ENCODE measurements around the gene MTX2.

DNA sequence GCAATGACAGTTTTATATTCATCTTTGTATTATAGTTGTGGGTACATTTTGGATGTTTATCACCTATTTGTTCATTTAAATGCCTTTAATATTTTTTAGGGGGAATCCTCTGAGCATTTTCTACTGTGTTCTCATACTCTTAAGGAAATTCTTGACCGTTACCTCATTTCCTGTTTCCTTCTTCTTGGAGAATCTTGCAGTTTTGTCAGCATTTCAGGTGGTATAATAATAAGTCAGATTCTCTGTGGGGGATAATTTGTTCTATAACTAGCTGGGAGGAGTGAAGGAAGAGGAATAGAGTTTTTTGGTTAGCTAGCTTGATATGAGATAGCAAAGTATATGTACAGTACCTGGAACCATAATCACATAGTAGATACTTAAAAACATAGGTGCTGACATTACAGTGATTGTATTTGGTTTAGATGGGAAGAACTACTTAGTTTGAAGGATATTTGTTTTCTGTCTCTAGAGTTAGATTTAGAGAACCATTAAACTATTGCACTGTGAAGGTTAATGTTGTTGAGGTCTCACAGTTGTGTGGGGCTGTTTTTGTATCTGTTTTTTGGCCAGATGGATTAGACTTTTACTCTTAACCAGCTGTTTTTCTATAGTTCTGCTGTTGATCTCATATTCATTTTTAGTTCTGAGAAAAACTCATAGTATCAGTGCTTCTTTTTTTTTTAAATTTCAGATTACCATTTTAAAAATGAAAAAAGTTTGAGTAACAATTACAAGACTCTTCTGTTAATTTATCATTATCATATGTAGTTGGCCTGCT lies 14.2 kb downstream of the MTX2 start:
- TF ChIP-seq POLR2A (IDR thresholded peaks at IDR 0.05; ENCODE audit: extremely low read depth, insufficient read length), result no peak
- TF ChIP-seq, protein P1, sequence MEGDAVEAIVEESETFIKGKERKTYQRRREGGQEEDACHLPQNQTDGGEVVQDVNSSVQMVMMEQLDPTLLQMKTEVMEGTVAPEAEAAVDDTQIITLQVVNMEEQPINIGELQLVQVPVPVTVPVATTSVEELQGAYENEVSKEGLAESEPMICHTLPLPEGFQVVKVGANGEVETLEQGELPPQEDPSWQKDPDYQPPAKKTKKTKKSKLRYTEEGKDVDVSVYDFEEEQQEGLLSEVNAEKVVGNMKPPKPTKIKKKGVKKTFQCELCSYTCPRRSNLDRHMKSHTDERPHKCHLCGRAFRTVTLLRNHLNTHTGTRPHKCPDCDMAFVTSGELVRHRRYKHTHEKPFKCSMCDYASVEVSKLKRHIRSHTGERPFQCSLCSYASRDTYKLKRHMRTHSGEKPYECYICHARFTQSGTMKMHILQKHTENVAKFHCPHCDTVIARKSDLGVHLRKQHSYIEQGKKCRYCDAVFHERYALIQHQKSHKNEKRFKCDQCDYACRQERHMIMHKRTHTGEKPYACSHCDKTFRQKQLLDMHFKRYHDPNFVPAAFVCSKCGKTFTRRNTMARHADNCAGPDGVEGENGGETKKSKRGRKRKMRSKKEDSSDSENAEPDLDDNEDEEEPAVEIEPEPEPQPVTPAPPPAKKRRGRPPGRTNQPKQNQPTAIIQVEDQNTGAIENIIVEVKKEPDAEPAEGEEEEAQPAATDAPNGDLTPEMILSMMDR (IDR thresholded peaks at IDR 0.05; ENCODE audit: low read depth, low read length), result no peak
